GF-D8 (cell line): ENCODE results near the gene LIPK.
"Not testable (repeated sequence)": the region's sequence is repeated elsewhere in the genome, so short reads cannot be mapped to it uniquely, and the experiment has no call there.

Experiments
- DNase-seq: peaks from one replicate; lab custom pipeline; 2025; lab: John Stamatoyannopoulos, UW

The LIPK gene

DNA sequence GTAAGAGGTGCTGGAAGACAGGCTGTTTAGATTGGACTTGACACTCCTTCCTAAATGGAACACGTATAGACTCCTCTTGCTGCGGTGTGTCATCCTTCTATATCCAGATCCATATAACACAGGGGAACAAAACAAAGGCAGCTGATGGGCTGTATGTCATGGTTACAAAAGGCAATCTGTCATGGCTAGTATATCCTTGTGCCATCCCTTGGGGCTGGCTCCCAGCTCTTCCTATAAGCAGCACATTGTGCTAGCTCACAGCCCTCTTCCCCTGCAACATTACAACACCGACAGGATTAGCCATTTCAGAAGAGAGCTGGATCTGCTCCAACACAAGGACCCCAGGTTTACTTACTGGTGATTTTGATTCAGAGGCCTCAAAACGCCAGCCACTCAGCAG lies 15.3 kb downstream of the LIPK start:
- DNase-seq: no peak

DNA sequence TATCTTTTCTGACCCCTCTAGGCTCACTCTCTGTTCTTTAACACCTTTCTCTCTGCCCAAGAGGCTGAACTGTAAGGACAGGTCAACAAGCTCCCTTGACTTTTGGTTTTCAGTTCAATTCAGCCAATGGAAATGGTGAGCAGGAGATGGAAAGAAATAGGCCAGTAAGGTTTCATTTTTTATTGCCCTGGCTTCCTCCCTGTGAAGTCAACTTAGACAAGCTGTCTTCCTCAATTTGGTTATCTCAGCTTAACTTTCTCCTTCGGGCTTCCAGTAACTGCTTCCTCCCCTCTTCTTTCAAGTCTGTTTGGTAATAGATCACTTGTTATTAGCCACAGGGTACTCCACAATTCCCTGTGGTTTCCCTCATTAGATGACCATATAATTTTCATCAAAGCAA lies 19.7 kb downstream of the LIPK start:
- DNase-seq: no peak

DNA sequence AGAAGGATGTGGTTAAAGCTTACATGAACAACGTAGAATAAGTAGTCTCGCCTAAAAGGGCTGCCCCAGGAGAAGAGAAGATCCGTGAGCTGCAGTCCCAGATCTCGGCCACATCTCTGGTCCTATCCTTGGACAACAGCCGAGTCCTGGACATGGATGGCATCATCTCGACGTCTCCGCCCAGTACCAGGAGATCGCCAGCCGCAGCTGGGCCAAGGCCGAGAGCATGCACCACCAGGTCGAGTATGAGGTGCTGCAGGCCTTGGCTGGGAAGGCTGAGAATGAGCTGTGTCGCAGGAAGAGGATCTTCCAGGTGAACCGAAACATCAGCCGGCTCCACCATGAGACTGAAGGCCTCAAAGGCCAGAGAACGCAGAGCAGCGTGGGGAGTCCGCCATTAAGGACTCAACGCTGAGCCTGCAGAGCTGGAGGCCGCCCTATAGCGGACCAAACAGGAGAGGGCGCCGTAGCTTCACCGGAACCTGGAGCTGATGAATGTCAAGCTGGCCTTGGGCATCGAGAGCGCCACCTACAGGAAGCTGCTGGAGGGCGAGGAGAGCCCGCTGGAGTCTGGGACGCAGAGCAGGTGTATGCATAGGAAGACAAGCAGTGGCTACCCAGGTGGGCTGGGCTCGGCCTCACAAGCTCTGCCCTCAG lies 22.2 kb downstream of the LIPK start:
- DNase-seq: no peak

DNA sequence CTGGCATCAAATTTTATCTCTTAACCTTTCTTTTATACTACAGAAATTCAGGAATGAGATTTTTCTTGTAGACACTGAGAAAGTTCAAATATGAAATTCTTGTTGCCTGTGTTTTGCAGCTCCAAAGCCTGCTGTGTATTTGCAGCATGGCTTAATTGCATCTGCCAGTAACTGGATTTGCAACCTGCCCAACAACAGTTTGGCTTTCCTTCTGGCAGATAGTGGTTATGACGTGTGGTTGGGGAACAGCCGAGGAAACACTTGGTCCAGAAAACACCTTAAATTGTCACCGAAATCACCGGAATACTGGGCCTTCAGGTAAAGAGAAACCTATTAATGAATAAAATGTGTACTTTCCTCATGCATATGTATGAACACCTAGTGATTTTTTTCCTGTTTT lies 24.8 kb downstream of the LIPK start:
- DNase-seq: no peak

DNA sequence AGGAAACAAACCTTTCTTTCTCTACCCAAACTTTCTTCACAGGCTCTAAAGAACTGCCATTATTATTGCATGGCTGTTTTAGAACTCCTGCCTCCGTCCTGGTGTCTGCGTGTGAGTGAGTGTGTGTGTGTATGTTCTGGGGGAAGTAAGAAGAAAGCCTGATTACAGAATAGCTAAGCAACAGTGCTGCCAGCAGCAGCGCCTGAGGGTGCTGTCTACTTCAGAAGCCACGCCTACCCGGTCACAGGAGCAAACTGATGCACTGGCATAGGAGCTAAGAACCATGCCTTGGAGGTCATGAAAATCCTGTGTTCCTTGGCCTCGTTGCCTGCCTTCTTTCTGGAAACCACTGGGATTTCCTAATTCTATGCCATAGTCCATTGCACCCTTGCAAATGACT lies 25.2 kb downstream of the LIPK start:
- DNase-seq: no peak

DNA sequence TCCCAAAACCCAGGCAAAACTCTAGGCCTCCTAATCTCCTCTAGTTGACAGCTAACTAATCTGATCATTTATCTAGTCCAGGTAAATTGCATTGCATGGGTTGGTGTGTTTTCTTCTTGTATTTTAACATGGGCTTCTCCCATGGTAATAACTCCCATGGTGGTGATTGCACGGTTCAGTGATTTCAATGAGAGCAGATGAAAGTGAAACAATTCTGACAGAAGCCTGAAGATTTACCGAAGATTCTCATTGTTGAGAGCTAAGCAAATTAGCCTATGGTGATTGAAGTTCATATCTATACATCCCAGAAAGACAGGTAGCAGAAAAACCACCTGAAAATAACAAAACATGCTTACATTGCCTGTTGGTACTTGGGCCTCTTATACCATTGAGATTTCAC lies 27.2 kb downstream of the LIPK start:
- DNase-seq: no peak

DNA sequence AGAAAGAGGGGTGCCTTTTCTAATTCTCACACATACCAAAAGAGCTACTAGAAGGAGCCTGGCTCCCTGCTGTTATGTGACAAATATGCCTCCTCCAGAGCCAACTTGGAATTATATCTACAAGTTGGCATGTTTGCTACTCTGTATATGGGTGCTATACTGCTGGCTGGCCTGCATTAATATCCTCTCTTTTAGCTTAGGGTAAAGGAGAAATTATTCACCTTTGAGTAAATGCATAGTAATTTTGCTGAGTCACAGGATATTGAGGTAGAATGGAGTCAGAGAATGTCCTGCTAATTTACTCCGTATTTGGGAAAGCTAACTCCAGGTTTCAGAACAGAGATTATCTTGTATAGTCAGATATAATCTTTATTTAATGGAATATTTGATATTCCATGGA lies 29.6 kb downstream of the LIPK start:
- no peak for DNase-seq

DNA sequence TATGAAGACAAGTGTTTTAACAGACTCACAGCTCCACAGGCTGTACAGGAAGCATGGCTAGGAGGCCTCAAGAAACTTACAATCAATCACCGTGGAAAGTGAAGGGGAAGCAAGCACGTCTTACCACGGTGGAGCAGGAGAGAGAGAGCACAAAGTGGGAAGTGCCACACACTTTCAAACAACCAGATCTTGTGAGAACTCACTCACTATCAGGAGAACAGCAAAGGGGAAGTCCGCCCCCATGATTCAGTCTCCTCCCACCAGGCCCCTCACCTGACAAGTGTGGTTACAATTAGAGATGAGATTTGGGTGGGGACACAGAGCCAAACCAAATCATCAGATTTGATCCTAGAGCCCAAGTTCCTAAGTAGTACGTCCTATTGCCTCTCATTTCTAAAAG lies 35.9 kb downstream of the LIPK start:
- not testable (repeated sequence) for DNase-seq

DNA sequence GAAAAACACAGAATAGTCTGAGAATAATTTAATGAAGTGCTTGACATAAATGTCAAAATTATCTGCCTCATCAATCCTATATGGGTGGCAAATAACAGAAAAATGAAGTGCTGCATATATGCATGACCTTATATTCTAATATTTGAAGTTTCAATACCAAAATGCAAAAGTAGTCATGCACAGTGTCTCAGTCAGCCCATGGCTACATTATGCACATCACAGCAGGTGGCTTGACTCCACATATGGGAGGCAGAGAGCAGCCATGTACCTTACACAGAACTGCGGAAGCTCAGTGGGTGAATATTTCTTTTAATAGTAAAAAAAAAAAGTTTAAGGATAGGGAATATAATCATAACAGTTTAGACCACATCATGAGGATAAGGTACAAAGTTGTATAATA lies 36.4 kb downstream of the LIPK start:
- DNase-seq: no peak

DNA sequence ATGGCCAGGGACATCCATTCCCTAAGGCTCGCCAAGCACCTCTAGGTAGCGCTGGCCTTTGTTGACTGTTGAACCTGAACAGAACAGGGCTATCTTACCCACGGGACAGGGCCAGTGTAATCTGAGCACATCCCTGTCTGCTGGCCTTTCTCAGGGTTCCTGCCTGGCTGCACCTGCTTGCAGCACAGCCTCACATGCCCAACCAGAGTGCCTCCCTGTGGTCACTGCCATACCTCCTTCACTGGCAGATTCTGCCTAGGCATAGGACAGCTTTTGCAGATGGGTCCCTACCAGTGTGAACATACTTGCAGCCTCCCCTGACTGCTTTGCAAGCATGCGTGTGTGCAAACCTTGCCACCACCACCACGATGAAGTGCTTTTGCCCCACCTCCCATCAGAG lies 38.0 kb downstream of the LIPK start:
- no peak for DNase-seq

DNA sequence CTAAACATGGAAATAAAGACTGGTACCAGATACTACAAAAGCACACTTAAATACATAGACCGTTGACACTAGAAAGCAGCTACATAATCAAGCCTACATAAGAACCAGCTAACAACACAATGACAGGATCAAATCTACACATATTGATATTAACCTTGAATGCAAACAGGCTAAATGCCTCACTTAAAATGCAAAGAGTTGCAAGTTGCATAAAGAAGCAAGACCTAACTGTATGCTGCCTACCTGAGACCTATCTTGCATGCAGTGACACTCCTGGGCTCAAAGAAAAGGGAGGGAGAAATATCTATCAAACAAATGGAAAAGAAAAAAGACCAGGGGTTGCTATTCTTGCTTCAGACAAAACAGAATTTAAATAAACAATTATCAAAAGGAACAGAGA lies 39.6 kb downstream of the LIPK start:
- DNase-seq: no peak

DNA sequence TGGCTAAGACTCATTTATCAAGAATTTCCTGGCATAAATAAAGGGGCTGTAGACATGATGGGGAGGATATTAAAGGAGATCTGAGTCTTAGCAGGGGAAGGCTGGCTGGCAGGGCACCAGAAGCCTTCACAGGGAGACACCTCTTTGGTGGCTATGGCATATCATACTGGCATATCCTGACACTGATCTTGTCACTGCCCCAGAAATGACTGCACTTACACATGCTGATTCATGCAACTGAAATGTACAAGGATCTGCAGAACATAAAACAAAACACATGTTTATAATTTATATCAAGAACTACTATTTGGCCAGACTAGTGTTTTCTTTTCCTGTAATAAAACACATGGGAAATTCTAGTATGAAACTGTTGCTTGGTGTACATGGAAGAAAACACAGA lies 48.2 kb downstream of the LIPK start:
- no peak for DNase-seq

DNA sequence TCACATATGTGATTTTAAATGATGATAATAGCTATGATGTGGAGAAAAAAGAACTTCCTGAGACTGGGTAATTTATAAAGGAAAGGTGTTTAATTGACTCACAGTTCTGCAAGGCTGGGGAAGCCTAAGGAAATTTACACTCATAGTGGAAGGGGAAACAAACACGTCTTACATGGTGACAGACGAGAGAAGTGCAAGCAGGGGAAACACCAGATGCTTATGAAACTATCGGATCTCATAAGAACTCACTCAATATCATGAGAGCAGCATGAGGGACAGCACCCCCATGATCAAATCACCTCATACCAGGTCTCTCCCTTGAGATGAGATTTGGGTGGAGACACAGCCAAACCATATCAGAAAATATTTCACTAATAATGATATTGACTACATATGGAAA lies 49.7 kb downstream of the LIPK start:
- DNase-seq: no peak

DNA sequence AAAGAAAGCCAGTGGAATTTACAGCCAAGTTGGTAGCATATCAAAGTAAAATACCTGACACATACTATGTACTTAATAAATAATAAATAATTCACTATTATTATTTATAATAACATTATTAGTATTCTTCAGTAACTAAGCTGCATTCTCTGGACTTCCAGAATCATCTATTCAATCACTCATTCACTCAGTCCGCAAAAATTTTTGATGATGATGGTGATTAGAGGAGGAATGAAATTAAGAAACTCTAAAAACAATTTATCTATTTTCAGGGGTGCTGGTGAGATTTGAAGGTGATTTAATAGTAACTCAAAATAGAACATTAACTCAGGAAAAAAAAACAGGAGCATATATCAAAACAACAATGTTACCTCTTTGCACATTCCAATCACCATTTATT lies 50.6 kb downstream of the LIPK start:
- no peak for DNase-seq

DNA sequence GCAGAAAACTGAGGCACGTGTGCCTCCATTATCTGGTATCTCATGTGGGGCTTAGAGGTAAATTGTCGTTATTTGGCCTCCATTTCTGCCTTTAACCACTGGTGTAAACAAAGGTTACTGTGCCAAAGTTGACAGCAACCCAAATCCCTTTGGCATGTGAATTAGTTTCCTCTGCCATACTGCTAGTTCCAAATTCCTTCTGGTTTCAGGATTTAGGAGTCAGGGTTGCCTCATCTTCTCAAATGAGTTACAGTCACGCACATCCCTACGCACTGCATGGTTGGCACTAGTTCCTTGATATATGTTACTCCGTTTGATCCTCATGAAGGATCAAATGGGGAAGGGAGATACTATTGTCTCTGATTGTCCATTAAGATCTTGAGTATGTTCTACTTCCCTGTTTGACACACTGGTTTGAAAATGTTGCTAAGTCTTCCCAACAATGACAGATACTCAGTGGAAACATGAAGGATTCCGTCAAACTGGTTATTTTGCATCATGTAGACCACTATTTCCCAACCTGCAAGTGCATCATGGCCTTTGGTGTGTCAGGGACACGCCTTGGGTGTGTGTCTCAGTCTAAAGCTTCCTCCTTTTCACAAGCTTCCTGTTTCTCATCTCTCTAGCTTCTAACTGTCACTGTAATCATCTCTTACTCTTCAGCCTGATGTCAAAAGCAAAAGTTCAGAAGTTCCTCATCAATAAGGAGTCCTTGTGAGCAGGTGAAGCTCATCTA lies 53.5 kb downstream of the LIPK start, which contains the start of gene LIPN:
Gene LIPN (plus strand): TSS at position 655 of the 736 bp plus-strand sequence. CDS start 1,386 bp downstream, outside the sequence.
- DNase-seq: peak; percentile 3

DNA sequence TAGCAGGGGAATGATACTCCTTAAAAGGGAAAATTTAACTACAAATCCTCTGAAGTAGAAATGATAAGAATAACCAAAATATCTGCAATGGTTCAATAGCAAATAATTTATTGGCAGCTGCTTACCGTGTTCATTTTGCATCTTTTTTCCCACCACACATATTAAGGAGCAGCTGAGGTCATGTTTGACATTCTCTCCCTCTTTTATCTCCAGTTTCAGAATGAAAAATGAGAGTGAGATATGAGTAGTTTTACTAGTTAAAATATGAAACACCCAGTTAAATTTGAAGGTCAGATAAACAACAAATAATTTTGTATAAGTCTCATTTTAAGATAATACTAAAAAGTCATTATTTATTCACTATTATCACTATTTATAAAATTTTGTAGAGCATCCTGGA lies 56.9 kb downstream of the LIPK start:
- no peak for DNase-seq

DNA sequence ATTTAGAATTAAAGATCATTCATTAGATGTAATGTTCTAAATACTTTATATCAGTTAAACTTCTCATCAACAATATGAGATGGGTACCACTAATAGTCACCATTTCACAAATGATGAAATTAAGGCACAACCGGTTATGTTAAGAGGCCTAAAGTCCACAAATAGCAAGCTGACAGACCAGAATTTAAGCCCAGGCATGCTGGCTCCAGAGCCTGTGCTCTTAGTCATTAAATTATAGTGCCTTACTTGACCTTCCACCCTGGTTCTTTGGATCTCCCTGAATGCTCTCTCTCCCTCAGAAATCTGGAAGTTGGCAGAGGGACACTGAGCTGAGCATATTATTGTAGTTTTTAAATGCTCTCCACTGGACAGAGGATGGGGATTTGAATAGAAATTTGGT lies 57.4 kb downstream of the LIPK start:
- DNase-seq: no peak

DNA sequence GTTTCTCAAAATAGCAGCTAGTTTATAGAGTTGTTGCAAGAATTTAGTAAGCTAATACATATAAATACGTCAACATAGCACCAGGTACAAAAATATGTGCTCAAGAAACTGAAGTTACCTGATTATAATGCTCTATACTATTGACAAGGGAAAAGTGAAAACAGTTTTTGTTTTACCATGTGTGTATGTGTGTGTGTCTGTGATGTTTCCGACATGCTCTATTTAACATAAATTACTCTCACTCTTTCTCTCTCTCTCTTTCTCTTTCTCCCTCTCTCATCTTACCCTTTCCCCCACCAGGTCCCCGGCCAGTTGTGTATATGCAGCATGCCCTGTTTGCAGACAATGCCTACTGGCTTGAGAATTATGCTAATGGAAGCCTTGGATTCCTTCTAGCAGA lies 58.1 kb downstream of the LIPK start:
- DNase-seq: no peak

DNA sequence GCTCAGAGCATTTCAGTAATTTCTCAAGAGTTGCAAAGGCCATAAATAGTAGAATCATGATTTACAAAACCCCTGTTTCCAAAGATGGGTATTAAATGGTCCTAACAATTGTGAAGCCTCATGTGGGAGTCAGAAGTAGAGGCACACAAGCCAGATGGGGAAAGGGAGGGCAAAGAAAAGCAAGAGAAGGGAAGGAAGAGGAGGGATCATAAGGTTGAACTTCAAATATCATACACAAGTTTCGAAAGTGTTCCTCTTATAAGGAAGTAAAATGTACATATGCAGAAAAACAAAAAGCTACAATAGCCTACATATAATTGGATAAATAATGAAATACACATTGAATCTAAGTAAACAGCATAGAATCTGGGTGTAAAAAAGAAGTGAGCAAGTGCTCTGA lies 59.8 kb downstream of the LIPK start:
- no peak for DNase-seq

DNA sequence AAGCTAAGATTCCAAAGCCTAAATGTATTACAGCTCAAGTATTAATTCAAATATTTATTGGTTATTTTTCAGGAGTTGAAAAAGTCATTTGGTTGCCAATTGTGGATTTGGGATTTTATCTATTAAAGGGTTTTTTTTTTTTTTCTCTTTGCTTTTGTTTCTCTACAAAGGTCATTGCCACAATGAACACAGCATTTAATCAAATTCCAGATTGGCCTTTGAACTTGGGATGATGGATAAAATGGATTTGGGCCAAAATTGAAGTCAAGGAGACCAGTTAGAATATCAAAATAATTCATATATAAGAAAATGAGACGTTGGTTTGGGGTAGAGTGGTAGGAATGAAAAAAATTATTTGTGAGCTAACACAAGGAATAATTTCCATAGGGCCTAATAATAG lies 63.3 kb downstream of the LIPK start:
- DNase-seq: no peak

DNA sequence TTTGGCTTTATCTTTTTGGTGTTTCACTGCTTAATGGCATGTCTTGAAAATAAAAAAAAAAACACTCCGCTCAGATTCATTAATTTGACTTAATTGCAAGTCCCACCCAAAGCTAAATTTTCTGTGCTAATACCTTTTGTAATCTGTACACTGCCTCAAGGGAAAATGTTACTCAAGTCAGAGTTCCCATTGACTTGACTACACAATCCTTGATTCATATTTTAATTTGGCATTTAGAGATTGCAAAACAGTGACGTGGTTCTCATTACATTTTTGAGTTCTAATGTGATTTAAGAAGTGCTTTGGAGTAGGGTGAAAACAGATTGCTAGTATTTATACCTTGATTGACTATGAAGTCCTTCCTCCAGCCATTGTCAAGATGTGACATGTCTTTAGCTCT lies 75.2 kb downstream of the LIPK start:
- DNase-seq: no peak

DNA sequence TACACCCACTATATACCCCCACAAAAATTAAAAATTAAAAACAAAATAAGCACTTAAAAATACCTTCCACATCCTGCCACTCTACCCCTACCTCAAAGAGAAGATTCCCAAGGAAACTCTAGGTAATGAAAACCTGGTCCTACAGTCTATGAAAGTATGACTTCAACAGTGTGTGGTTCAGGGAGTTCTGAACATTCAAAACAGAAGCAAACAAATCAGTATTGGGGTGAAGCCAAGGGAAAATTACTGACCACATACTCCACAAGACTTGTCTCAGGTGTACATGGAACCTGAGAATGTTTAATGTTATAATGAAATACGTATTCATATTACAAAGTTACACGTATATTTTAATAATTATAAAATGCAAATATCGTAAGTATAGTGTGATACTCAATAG lies 76.2 kb downstream of the LIPK start:
- DNase-seq: no peak

DNA sequence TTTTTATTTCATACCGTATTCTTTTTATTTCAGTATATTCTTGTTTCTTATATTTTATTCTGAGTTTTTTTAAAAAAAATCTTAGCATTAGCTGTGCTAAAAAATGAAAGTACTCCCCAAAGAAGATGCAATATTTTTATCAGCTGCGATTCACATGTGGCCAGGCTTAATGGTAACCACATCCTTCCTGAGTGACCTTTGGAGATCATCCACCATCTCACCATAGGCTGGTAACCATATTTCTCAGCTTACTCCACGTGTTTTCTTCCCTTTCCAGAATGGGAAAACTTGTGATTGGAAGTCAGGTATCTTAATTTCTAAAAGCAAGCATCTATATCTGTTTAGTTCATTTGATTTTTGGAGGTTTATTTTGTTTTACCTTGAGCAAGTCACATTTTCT lies 77.7 kb downstream of the LIPK start:
- DNase-seq: no peak
